Stimulated activated CD8-positive, alpha-beta memory T cell treated with anti-CD3 and anti-CD28 coated beads, Interleukin-12 subunit alpha, Interleukin-12 subunit beta, amount 100 ng/mL, for 24 hours (primary cell): ENCODE measurements around the gene MBOAT7.

Experiments
- DNase-seq: peaks from one replicate; pipeline ENCODE4 v3.0.0-alpha.2; 2020; ENCODE audit errors: extremely low read depth

Gene MBOAT7

GRCh38 chr19:54162241-54162805 is 27.1 kb downstream of the MBOAT7 start:
- peak; percentile 56 for DNase-seq

- no peak for DNase-seq
Measured at GRCh38 chr19:54160854-54161253, 28.5 kb downstream of the MBOAT7 start.

- DNase-seq: no peak
Measured at GRCh38 chr19:54160182-54160811, 29.1 kb downstream of the MBOAT7 start.

DNA sequence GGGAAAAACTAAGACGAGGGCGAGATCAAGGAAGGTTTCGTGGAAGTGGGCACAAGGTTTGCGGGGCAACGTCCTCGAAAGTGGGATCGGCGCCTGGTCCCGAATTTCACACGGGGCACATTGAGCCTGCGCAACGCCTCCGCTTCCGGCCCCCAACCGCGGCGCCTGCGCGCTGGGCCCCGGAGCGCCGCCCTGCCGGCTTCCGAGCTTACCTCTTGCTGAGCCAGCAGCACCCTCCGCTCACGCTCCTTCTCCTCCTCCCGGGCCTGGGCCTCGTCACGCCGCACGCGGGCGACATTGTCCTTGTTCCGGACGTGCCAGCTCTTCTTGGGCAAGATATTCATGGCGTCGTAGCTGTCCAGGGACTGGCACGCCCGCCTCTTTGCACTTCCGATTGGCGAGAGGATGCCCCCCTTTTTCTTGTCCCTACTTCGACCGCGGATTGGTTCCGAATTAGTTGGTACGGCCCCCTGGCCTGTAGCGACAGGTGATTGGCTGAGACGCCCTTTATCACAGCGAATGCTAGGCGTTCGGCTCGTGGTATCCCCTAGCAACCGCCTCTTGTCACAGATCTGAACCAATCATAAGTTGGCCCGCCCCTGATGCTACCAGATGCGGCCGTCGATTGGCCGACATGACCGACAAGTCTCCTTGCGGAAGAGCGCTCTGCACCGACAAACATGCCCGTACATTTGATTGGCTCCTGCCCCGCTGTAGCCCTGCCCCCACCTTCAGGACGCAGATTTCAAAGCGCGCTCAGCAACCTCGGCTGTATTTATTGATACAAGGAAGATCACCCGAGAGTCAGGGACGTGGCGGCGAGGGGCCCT is 29.8 kb downstream of the MBOAT7 start, which contains the start of gene LENG1:
LENG1 (minus strand) TSS at position 370 of the 830 bp plus-strand sequence; CDS start at position 344, 26 bp downstream.
- peak; percentile 97 for DNase-seq

DNA sequence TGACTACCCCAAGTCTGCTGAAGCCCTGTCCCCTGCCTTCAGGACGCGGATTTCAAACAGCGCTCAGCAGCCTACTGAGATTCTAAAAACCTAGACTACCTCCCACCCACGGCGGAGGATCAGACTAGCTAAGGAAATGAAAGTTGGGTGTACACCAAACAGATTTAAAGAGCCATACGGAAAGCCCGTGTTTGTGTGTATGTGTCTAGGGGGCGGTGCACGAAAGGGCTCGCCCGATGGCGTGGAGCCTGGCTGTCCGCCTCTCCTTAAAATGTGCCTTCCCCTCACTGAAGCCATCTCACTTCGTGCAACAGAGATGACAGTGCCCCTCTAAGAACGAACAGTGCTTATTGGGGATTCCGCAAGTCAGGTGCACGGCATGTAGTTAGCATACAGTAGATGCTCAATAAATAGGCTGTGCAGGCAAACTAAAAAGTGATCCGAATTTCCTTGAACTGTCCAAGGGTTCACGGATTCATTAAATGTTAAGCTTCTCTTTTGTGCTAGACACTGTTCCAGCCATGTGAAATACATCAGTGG is 30.5 kb downstream of the MBOAT7 start:
- no peak for DNase-seq

- DNase-seq: no peak
Measured at GRCh38 chr19:54156953-54157352, 32.4 kb downstream of the MBOAT7 start.

- DNase-seq: no peak
Measured at GRCh38 chr19:54156490-54156889, 32.9 kb downstream of the MBOAT7 start.

DNA sequence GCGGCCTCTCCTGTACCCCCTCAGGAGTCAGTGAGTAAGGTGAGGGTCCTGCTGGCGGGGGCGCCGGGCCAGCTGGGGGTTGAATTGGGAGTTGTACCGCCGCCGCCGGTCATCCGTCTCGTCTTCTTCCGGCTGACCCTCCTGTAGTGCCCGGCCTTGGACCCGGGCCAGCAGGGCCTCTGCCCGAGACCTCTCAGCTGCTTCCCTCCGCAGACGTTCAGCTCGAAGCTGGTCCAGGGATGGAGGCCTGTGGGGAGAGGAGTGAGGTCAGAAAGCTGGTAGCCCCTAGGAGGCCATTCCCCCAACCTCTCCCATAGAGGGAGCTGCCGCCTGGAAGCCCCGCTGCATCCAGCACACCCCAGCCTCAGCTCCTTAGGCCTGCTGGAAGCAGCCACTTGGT is 33.7 kb downstream of the MBOAT7 start:
- no peak for DNase-seq

DNA sequence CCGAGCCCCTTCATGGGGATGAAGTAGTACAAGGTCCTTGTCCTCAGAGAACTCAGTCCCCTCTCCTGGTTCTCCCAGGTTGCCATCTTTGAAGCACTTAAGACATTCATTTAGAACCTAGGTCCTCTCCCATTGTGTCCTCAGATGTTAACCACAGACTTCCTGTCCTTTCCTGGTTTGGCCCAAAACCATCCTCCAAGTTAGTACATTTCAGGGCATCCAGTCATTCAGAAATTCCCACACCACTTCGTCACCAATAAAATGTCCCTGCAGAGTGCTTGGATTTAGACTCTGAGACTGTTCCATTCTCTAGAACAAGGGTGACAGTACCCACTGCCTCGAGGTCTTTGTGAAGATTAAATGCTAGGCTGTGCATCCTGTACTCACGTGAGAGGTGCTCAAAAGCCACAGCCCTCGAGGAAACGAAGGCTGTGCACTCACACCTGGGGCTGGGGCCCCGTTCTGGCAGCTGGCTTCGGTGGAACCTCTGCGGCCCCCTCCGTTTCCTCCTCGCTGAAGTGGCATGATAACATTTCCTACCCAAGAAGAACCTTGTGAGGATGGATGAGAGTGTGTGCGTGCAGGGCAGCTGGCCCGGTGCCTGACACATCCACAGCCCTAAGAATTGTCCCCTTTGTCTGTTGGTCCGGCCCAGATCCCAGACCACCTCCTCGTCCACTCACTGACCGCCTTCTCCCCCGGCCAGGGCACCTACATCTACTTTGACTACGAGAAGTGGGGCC is 34.6 kb downstream of the MBOAT7 start:
- no peak for DNase-seq

- no peak for DNase-seq
Measured at GRCh38 chr19:54153731-54154326, 35.6 kb downstream of the MBOAT7 start.

GRCh38 chr19:54152878-54153524 is 36.4 kb downstream of the MBOAT7 start:
- no peak for DNase-seq

GRCh38 chr19:54152267-54152666 is 37.1 kb downstream of the MBOAT7 start:
- no peak for DNase-seq

GRCh38 chr19:54151362-54152035 is 37.9 kb downstream of the MBOAT7 start:
- DNase-seq: no peak

DNA sequence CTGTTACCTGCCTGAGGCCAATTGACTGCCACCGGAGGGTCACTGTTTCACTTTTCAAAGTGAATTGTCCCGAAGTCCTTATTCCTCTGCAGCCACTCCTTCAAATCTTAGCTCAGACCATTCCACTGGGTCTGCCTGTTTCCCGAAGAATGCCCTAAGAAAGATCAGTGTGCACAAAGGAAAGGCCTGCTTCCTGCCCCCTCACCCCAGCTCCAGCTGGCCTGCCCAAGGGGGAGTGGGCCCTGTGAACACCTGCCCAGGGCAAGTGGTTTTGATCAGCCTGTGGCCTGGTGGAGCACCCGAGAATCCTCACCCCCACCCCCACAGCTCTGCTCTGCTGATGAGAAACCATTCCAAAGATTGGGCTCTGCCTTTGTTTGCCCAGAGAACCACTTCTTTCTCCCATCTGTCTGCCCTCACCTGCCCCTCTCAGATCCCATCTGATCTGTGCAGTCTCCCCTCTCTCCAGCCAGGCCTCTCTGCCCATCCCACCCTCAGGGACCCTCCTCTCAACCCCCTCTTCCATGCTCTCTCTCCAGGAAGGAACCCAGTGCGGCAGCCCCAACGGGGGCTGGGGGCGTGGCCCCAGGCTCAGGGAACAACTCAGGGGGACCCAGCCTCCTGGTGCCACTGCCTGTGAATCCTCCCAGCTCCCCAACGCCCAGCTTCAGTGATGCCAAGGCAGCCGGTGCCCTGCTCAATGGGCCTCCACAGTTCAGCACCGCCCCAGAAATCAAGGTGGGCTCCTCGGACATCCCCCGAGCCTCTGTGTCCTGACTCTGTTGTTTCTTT is 40.2 kb downstream of the MBOAT7 start:
- DNase-seq: no peak

- DNase-seq: no peak
Measured at GRCh38 chr19:54148158-54148557, 41.2 kb downstream of the MBOAT7 start.

- no peak for DNase-seq
Measured at GRCh38 chr19:54147676-54148075, 41.7 kb downstream of the MBOAT7 start.

DNA sequence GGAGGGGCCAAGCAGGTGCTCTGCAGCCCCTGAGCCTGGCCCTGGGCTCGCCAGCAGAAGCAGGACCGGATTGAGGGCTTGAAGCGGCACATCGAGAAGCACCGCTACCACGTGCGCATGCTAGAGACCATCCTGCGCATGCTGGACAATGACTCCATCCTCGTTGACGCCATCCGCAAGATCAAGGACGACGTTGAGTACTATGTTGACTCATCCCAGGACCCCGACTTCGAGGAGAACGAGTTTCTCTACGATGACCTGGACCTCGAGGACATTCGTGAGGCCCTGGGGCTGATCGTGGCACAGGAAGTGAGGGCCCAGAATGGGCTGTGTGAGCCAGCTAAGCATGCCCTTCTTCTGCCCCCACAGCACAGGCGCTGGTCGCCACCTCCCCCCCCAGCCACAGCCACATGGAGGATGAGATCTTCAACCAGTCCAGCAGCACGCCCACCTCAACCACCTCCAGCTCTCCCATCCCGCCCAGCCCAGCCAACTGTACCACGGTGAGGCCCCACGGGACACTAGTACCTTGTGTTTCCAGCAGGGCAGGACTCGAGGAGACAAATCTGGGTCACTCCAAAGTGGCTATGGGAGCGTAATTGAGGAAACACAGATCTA is 43.7 kb downstream of the MBOAT7 start:
- no peak for DNase-seq

GRCh38 chr19:54142166-54142780 is 47.1 kb downstream of the MBOAT7 start:
- no peak for DNase-seq

GRCh38 chr19:54141356-54141755 is 48.0 kb downstream of the MBOAT7 start:
- no peak for DNase-seq
